Stimulated activated CD4-positive, alpha-beta T cell treated with anti-CD3 and anti-CD28 coated beads, TNF-alpha, amount 100 ng/mL, for 4 hours (primary cell): ENCODE data around the gene FBXL12.
"Not testable (repeated sequence)": the region's sequence is repeated elsewhere in the genome, so short reads cannot be mapped to it uniquely, and the experiment has no call there.

Experiments
- DNase-seq, 3 experiments: peaks; one replicate each; pipeline ENCODE4 v3.0.0-alpha.2; 2020; ENCODE audit warnings: low read depth in 3 of 3

FBXL12 gene

DNA sequence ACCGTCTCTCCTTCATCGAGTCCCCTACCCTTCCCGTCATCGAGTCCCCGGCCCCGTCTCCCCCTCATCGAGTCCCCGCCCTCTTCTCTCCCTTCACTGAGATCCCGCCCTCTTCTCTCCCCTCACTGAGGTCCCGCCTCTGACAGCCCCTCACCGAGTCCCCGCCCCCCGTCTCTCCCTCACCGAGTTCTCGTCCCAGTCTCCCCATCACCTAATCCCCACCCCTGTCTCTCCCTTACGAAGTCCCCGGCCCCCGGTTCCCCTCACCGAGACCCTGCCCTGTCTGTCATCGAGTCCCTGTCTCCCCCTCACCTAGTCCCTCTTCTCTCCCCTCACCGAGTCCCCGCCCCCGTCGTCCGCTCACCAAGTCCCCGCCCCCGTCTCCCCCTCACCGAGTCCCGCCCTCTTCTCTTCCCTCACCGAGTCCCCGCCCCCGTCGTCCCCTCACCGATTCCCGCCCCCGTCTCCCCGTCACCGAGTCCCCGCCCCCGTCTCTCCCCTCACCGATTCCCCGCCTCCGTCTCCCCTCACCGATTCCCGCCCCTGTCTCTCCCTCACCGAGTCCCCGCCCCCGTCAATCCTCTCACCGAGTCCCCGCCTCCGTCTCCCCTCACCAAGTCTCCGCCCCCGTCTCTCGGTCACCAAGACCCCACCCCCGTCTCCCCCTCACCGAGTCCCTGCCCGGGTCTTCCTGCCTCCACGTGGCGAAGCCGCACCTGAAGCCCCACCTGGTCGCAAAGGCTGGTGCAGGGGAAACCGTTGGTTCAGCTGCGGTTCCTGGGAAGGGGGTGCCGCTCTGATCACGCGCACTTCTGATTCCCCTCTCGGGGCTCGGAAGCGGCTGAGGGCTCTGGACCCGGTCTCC is 26.4 kb downstream of the FBXL12 start:
- peak; percentile 84 to 93 (median 91) for DNase-seq

DNA sequence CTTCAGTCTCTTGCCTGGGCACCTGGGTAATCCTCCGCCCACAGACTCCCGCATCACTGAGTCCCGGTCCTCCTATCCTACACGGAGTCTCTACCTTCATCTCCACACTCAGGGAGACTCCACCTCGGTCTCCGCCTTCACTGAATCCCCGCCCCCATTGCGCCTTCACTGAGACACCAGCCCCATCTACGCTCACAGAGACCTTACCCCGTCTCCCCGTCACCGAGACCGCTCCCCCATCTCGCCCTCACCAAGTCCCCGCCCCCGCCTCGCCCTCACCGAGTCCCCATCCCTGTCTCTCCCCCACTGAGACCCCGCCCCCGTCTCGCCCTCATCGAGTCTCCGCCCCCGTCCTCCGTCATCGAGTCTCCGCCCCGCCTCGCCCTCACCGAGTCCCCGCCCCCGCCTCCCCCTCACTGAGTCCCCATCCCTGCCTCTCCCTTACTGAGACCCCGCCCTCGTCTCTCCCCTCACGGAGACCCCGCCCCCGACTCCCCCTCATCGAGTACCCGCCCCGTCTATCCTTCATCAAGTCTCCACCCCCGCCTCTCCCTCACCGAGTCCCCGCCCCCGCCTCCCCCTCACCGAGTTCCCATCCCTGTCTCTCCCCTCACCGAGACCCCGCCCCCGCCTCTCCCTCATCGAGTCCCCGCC is 27.2 kb downstream of the FBXL12 start:
- DNase-seq, result peak; percentile 80 to 98 (median 97)

GRCh38 chr19:9791073-9791367 is 27.9 kb downstream of the FBXL12 start:
- DNase-seq, result not testable (repeated sequence)

GRCh38 chr19:9789579-9789978 is 29.3 kb downstream of the FBXL12 start:
- not testable (repeated sequence) for DNase-seq

DNA sequence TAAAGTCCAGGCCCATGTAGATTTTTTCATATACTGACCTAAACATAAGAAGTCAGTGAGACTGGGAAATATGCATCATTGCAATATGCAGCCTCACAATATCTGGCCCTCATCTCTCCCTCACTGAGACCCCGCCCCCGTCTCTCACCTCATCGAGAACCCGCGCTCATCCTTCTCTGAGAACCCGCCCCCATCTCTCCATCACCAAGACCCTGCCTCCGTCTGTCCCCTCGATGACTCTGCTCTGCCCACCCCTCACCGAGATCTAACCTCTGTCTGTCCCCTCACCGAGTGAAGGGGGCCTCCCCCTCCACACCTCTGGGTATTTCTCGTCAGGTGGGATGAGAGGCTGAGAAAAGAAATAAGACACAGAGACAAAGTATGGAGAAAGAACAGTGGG is 29.8 kb downstream of the FBXL12 start:
- DNase-seq, result no peak

- DNase-seq, result not testable (repeated sequence)
Measured at GRCh38 chr19:9788604-9789003, 30.3 kb downstream of the FBXL12 start.

GRCh38 chr19:9786819-9787218 is 32.1 kb downstream of the FBXL12 start:
- no peak for DNase-seq

DNA sequence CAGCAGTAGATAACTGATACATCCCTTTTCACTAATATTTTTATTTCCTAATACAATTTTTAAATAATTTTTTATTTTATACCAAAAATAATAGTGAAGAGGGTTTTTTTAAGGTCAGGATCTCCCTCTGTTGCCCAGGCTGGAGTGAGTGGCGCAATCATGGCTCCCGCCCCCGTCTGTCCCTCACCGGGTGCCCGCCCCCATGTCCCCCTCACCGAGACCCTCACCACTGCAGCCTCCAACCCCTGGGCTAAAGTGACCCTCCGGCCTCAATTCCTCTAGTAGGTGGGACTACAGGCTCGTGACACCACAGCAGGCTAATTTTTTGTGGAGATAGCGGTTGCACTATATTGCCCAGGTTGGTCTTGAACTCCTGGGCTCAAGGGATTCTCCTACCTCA is 32.5 kb downstream of the FBXL12 start:
- DNase-seq, result no peak

DNA sequence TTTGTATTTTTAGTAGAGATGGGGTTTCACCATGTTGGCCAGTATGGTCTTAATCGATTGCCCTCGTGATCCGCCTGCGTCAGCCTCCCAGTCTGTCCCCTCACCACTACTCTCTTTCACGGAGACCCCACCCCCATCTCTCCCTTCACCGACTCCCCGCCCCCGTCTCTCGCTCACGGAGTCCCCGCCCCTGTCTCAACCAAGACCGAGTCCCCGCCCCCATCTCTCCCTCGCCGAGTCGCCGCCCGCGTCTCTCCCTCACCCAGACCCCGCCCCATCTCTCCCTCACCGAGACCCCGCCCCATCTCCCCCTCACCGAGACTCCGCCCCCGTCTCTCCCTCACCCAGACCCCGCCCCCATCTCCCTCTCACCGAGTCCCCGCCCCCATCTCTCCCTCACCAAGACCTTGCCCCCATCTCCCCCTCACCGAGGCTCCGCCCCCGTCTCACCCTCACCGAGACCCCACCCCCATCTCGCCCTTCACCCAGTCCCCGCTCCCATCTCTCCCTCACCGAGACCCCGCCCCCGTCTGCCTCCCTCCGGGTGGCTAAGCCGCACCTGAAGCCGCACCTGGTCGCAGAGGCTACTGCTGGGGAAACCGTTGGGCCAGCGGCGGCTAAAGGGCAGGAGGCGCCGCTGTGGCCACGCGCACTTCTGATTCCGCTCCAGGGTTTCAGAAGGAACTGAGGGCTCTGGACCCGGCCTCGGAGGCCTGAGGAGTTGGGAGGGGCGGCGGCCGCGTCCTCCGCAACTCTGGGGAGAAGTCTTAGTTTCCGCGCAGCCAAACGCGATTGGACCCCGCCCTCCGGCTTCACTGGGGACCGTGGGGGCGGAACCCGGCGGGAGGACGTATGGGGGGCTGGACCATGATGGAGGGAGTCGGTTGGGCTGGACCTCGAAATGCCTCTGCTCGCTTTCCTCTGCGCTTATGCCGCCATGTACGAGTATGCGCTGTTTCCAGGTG is 33.2 kb downstream of the FBXL12 start:
- DNase-seq, result peak; percentile 91 to 99 (median 98)

DNA sequence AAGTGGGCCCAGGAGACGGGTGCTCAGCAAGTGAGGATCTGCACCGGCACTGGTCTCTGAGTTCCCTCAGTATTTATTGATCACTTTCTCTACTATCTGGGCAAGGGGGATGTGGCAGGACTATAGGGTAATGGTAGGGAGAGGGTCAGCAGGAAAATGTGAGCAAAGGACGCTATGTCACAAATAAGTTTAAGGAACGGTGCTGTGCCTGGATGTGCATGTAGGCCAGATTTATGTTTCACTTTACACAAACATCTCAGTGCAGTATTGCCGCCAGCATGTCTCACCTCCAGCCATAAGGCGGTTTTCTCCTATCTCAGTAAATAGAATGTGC is 34.7 kb downstream of the FBXL12 start:
- not testable (repeated sequence) for DNase-seq

GRCh38 chr19:9782338-9782737 is 36.5 kb downstream of the FBXL12 start:
- no peak for DNase-seq

- peak; percentile 82 to 88 (median 86) for DNase-seq
Measured at GRCh38 chr19:9768175-9769112, 50.4 kb downstream of the FBXL12 start, which contains the start of gene ZNF846. TSS of gene ZNF846 (minus strand) at chr19:9768738. CDS start at chr19:9764950, 3,788 bp downstream.
